Measurements from ENCODE around the gene WSCD2. TPM values are rescaled to one million over a fixed set of nuclear protein-coding genes. Genes with fewer than 3 reads are reported as not detected.

The WSCD2 gene
- total RNA-seq, 2 donors from 2014 or later: 6.5 to 6.7 TPM

- intact Hi-C loops (cut with DNase I): loop anchor here (2.0 to 5.0 kb wide), 2 partner anchors 59 to 92 kb away; no protein-coding TSS in a partner anchor
- no peaks in the 10 kb centered on the region for H3K36me3 ChIP-seq
- no peaks in the 10 kb centered on the region for H3K9me3 ChIP-seq
- no peak overlapping the region for H3K27ac ChIP-seq
- H3K4me3 ChIP-seq: no peak overlapping the region
- H3K4me1 ChIP-seq (replicated peaks): no peaks in the 10 kb centered on the region
- no peaks in the 10 kb centered on the region for H3K27me3 ChIP-seq (replicated peaks; ENCODE audit: insufficient read depth)
- no peak for DNase-seq (ENCODE audit: low spot score)
- WGBS: 78% methylated on average over 2 of the region's 2 CpGs
- TF ChIP-seq POLR2AphosphoS5 (IDR thresholded peaks at IDR 0.05) (no peak), CTCF (IDR thresholded peaks at IDR 0.05) (no peak), POLR2A (IDR thresholded peaks at IDR 0.05) (no peak)
Measured at GRCh38 chr12:108191086-108191485, 62.0 kb downstream of the WSCD2 start.

GRCh38 chr12:108191938-108192337, 62.9 kb downstream of the WSCD2 start:
- DNase-seq (ENCODE audit: low spot score): no peak

GRCh38 chr12:108193493-108193892, 64.4 kb downstream of the WSCD2 start:
- no peak for DNase-seq (ENCODE audit: low spot score)
- Histone ChIP-seq H3K27me3 (replicated peaks; ENCODE audit: insufficient read depth) (no peaks in the 10 kb centered on the region), H3K9me3 (no peaks in the 10 kb centered on the region), H3K36me3 (no peaks in the 10 kb centered on the region), H3K4me3 (no peak overlapping the region), H3K27ac (no peak overlapping the region), H3K4me1 (replicated peaks) (no peaks in the 10 kb centered on the region)
- TF ChIP-seq POLR2AphosphoS5 (IDR thresholded peaks at IDR 0.05) (no peak), POLR2A (IDR thresholded peaks at IDR 0.05) (no peak), CTCF (IDR thresholded peaks at IDR 0.05) (no peak)
- 74% methylated on average over 5 of the region's 5 CpGs for WGBS
- intact Hi-C loops (cut with DNase I): loop anchor here (5.0 kb wide), 1 partner anchor 61 kb away; no protein-coding TSS in a partner anchor

More at GRCh38 chr12:108191938-108192337, 62.9 kb downstream of the WSCD2 start:
- Histone ChIP-seq H3K27ac (no peak overlapping the region), H3K9me3 (no peaks in the 10 kb centered on the region), H3K27me3 (replicated peaks; ENCODE audit: insufficient read depth) (no peaks in the 10 kb centered on the region), H3K36me3 (no peaks in the 10 kb centered on the region), H3K4me1 (replicated peaks) (no peaks in the 10 kb centered on the region), H3K4me3 (no peak overlapping the region)
- TF ChIP-seq POLR2AphosphoS5 (IDR thresholded peaks at IDR 0.05) (no peak), CTCF (IDR thresholded peaks at IDR 0.05) (no peak)
- intact Hi-C loops (cut with DNase I): loop anchor here (2.0 to 5.0 kb wide), 2 partner anchors 60 to 93 kb away; no protein-coding TSS in a partner anchor
- WGBS: 59% methylated on average over 4 of the region's 4 CpGs

GRCh38 chr12:108193917-108194316, 64.8 kb downstream of the WSCD2 start:
- Histone ChIP-seq H3K4me3 (no peak overlapping the region), H3K36me3 (no peaks in the 10 kb centered on the region), H3K27ac (no peak overlapping the region), H3K27me3 (replicated peaks; ENCODE audit: insufficient read depth) (no peaks in the 10 kb centered on the region), H3K9me3 (no peaks in the 10 kb centered on the region), H3K4me1 (replicated peaks) (no peaks in the 10 kb centered on the region)
- WGBS: 30% methylated on average over 2 of the region's 2 CpGs
- intact Hi-C loops (cut with DNase I): loop anchor here (5.0 kb wide), 1 partner anchor 62 kb away; no protein-coding TSS in a partner anchor
- TF ChIP-seq POLR2AphosphoS5 (IDR thresholded peaks at IDR 0.05) (no peak), CTCF (IDR thresholded peaks at IDR 0.05) (peak; percentile 21 to 72 (median 60))
- DNase-seq (ENCODE audit: low spot score): peak; percentile 9

GRCh38 chr12:108194585-108194984, 65.5 kb downstream of the WSCD2 start:
- intact Hi-C loops (cut with DNase I): loop anchor here (5.0 kb wide), 1 partner anchor 62 kb away; no protein-coding TSS in a partner anchor
- WGBS: 48% methylated on average over 1 of the region's 1 CpG
- H3K27ac ChIP-seq: no peak overlapping the region
- H3K36me3 ChIP-seq: no peaks in the 10 kb centered on the region
- no peaks in the 10 kb centered on the region for H3K4me1 ChIP-seq (replicated peaks)
- no peak for TF ChIP-seq POLR2A (IDR thresholded peaks at IDR 0.05)
- no peak for TF ChIP-seq CTCF (IDR thresholded peaks at IDR 0.05)
- TF ChIP-seq POLR2AphosphoS5 (IDR thresholded peaks at IDR 0.05): no peak
- H3K4me3 ChIP-seq: no peak overlapping the region
- DNase-seq (ENCODE audit: low spot score): no peak
- H3K9me3 ChIP-seq: no peaks in the 10 kb centered on the region
- H3K27me3 ChIP-seq (replicated peaks; ENCODE audit: insufficient read depth): no peaks in the 10 kb centered on the region

All from prostate gland (tissue), 2 donors.